Keratinocyte (primary cell): Measurements from ENCODE around the gene TBCA. TPM values are rescaled to one million over a fixed set of nuclear protein-coding genes. Genes with fewer than 3 reads are reported as not detected.

Experiments
- DNase-seq: peaks from one replicate; pipeline ENCODE4 v3.0.0-alpha.2; 2011; ENCODE audit warnings: low read depth, missing footprints, low spot score
- FAIRE-seq: peaks from 2 replicates; lab custom pipeline; 2011; peaks lifted over from hg19 to GRCh38; lab: Jason Lieb, UNC
- H2AFZ ChIP-seq: 2 replicates; pipeline ENCODE4 v1.6.0; 2012; ENCODE audit warnings: low read length, control low read depth, inconsistent platforms; ENCODE audit not compliant: control insufficient read depth
- H3K27ac ChIP-seq: 2 replicates; pipeline ENCODE4 v1.5.1; 2011; ENCODE audit warnings: low read length; ENCODE audit not compliant: control insufficient read depth, insufficient read depth
- H3K27me3 ChIP-seq: 3 replicates; pipeline ENCODE4 v1.6.0; 2011; ENCODE audit warnings: low read length; ENCODE audit not compliant: control insufficient read depth, insufficient read depth; ENCODE audit errors: extremely low read depth
- H3K36me3 ChIP-seq, 2 experiments: 2 replicates in 1 of 2; 3 replicates in 1 of 2; pipeline ENCODE4 v1.5.1; 2011; ENCODE audit warnings: low read length in 2 of 2, mild to moderate bottlenecking in 1 of 2; ENCODE audit not compliant: control insufficient read depth in 2 of 2, insufficient read depth in 2 of 2; ENCODE audit errors: extremely low read depth in 1 of 2
- H3K4me1 ChIP-seq: 3 replicates; pipeline ENCODE4 v1.5.1; 2011; ENCODE audit warnings: low read length; ENCODE audit not compliant: control insufficient read depth, insufficient read depth; ENCODE audit errors: extremely low read depth
- H3K4me2 ChIP-seq: 3 replicates; pipeline ENCODE4 v1.6.0; 2011; ENCODE audit warnings: low read depth, low read length; ENCODE audit not compliant: control insufficient read depth, insufficient read depth; ENCODE audit errors: extremely low read depth
- H3K4me3 ChIP-seq, 3 experiments: fragments of 200-600 bp in 1 of 3; sonication (generic) in 1 of 3; 2 replicates in 2 of 3; 3 replicates in 1 of 3; pipeline ENCODE4 v1.5.1; 2011 to 2016; ENCODE audit warnings: low read length in 3 of 3, mild to moderate bottlenecking in 3 of 3, control low read depth in 2 of 3, inconsistent platforms in 1 of 3, low read depth in 1 of 3, mixed read lengths in 1 of 3, mixed run types in 1 of 3, moderate library complexity in 1 of 3; ENCODE audit not compliant: control insufficient read depth in 2 of 3, insufficient read depth in 2 of 3; ENCODE audit errors: extremely low read depth in 1 of 3
- H3K79me2 ChIP-seq: 2 replicates; pipeline ENCODE4 v1.6.0; 2012; ENCODE audit warnings: low read length; ENCODE audit not compliant: control insufficient read depth, insufficient read depth
- H3K9ac ChIP-seq: 3 replicates; pipeline ENCODE4 v1.6.0; 2011; ENCODE audit warnings: low read length; ENCODE audit not compliant: control insufficient read depth, insufficient read depth; ENCODE audit errors: extremely low read depth
- H3K9me1 ChIP-seq: 3 replicates; pipeline ENCODE4 v1.6.0; 2011; ENCODE audit warnings: low read length; ENCODE audit not compliant: control insufficient read depth, insufficient read depth; ENCODE audit errors: extremely low read depth
- H3K9me3 ChIP-seq: 2 replicates; pipeline ENCODE4 v1.5.1; 2012; ENCODE audit warnings: low read depth, low read length; ENCODE audit not compliant: control insufficient read depth
- H4K20me1 ChIP-seq: 3 replicates; pipeline ENCODE4 v1.6.0; 2011; ENCODE audit warnings: low read length; ENCODE audit not compliant: control insufficient read depth, insufficient read depth; ENCODE audit errors: extremely low read depth
- CTCF ChIP-seq, 3 experiments: IDR thresholded peaks in 1 of 3; conservative IDR thresholded peaks in 1 of 3; optimal IDR thresholded peaks in 1 of 3; 2 replicates in 2 of 3; 3 replicates in 1 of 3; pipeline versions ENCODE3 to v1.5.1; 2011; ENCODE audit warnings: low read length in 3 of 3, mild to moderate bottlenecking in 3 of 3, moderate library complexity in 2 of 3, control low read depth in 1 of 3, inconsistent platforms in 1 of 3; ENCODE audit not compliant: insufficient read depth in 2 of 3; ENCODE audit errors: extremely low read depth in 1 of 3
- EZH2 ChIP-seq: IDR thresholded peaks from one replicate; pipeline ENCODE4 v1.6.1; 2012; ENCODE audit warnings: inconsistent platforms, mild to moderate bottlenecking, low read length, moderate library complexity
- dilution Hi-C: fragments of 300-500 bp; cut with MboI; formaldehyde crosslinking; loops from one replicate; pipeline ENCODE4 v1.7.0; 2020; ENCODE audit warnings: low sequenced_read_pairs; ENCODE audit not compliant: extremely low pct_ligation_motif_present
- polyA plus RNA-seq, 5 experiments: library from polyadenylated mRNA; depleted of rRNA in 3 of 5; stranded (reverse) in 3 of 5; stranded (forward) in 1 of 5; unstranded in 1 of 5; fragments of >200 nt; gene quantifications; 1 replicate in 1 of 5; 2 replicates in 3 of 5; 3 replicates in 1 of 5; pipeline versions ENCODE4 v1.2.1 to v1.2.3, GENCODE V29; 2011 to 2012; ENCODE audit warnings: missing spikeins in 2 of 5, low read depth in 1 of 5, low replicate concordance in 1 of 5

Gene TBCA
- polyA plus RNA-seq, 1 donor (not counting 4 experiments of a cell fraction or from before 2014, with no cell fraction given), result 225 TPM

GRCh38 chr5:77777911-77778310 lies 1.8 kb upstream of the TBCA start:
- no peak overlapping the region for H3K9ac ChIP-seq
- no peak overlapping the region for H3K4me2 ChIP-seq
- no peak overlapping the region for H2AFZ ChIP-seq
- peaks cover 0 to 3% of the 10 kb centered on the region in 2 experiments for H3K36me3 ChIP-seq
- H3K79me2 ChIP-seq, result peaks cover 32% of the 10 kb centered on the region
- no peak overlapping the region for H3K27ac ChIP-seq
- H3K9me1 ChIP-seq, result no peaks in the 10 kb centered on the region
- H3K4me3 ChIP-seq, result no peak overlapping the region
- TF ChIP-seq CTCF (optimal IDR thresholded peaks at IDR 0.05 in 1 of 3, IDR thresholded peaks at IDR 0.05 in 1 of 3, conservative IDR thresholded peaks at IDR 0.05 in 1 of 3; ENCODE audit: extremely low read depth in 1 of 3, insufficient read depth in 2 of 3, low read length in 3 of 3), result no peak
- no peak for TF ChIP-seq EZH2
- dilution Hi-C loops, result no loop called here
- DNase-seq (no peak), FAIRE-seq (no peak)
- H4K20me1 ChIP-seq, result peaks cover 2% of the 10 kb centered on the region
- H3K4me1 ChIP-seq, result peaks cover 17% of the 10 kb centered on the region
- H3K27me3 ChIP-seq, result no peaks in the 10 kb centered on the region
- H3K9me3 ChIP-seq, result no peaks in the 10 kb centered on the region

- H3K36me3 ChIP-seq, result peaks cover 0 to 3% of the 10 kb centered on the region in 2 experiments
- H3K9me1 ChIP-seq, result no peaks in the 10 kb centered on the region
- no peak overlapping the region for H3K4me2 ChIP-seq
- peaks cover 17% of the 10 kb centered on the region for H3K4me1 ChIP-seq
- H3K9ac ChIP-seq, result no peak overlapping the region
- H3K4me3 ChIP-seq, result no peak overlapping the region
- peak; percentile 21 for DNase-seq
- H3K27ac ChIP-seq, result no peak overlapping the region
- no peak for TF ChIP-seq EZH2
- TF ChIP-seq CTCF (optimal IDR thresholded peaks at IDR 0.05 in 1 of 3, IDR thresholded peaks at IDR 0.05 in 1 of 3, conservative IDR thresholded peaks at IDR 0.05 in 1 of 3; ENCODE audit: extremely low read depth in 1 of 3, insufficient read depth in 2 of 3, low read length in 3 of 3), result no peak
- dilution Hi-C loops, result no loop called here
- H4K20me1 ChIP-seq, result peaks cover 4% of the 10 kb centered on the region
- H3K27me3 ChIP-seq, result no peaks in the 10 kb centered on the region
- H3K9me3 ChIP-seq, result no peaks in the 10 kb centered on the region
- peaks cover 37% of the 10 kb centered on the region for H3K79me2 ChIP-seq
- H2AFZ ChIP-seq, result no peak overlapping the region
- FAIRE-seq, result no peak
Observed at GRCh38 chr5:77777281-77777892, 1.2 kb upstream of the TBCA start.
